HepG2 (cell line): Measurements from ENCODE around the gene PRR15L. TPM values are rescaled to one million over a fixed set of nuclear protein-coding genes. Genes with fewer than 3 reads are reported as not detected.
A peak's percentile ranks its signal among the peaks of the same experiment; 100 is the strongest.

Experiments
- ATAC-seq: fragments of 200-7000 bp; cut with Tn5 transposase; 3 replicates; pipeline ENCODE4 v1.9.1; 2020; ENCODE audit warnings: mild to moderate bottlenecking, moderate library complexity
- BruUV-seq: library from RNA; stranded (reverse); fragments of 400-500 nt; replicated peaks from 2 replicates; lab custom pipeline; 2021; lab: Mats Ljungman, UMichigan
- CTCF ChIA-PET: fragments of 300-600 bp; formaldehyde crosslinking; extraction: SDS; loops from one replicate; lab custom pipeline; 2021; ENCODE audit warnings: low total read pairs, inconsistent platforms, low intra/inter-chr PET ratio; lab: Yijun Ruan, JAX
- POLR2A ChIA-PET: fragments of 350-600 bp; sonication (Branson Sonifier 250); formaldehyde crosslinking; loops from one replicate; lab custom pipeline; 2020; ENCODE audit warnings: antibody characterized with exemption, inconsistent platforms; lab: Yijun Ruan, JAX
- DNase-seq: peaks from one replicate; pipeline ENCODE4 v3.0.0-alpha.2; 2015; ENCODE audit warnings: low spot score
- FAIRE-seq: peaks from 3 replicates; lab custom pipeline; 2011; peaks lifted over from hg19 to GRCh38; lab: Jason Lieb, UNC
- H2AFZ ChIP-seq: one replicate; pipeline ENCODE4 v1.6.1; 2011; ENCODE audit warnings: low read length, inconsistent platforms
- H3K27ac ChIP-seq: fragments of 300-600 bp; 3 replicates; pipeline ENCODE4 v1.8.0; 2011; ENCODE audit warnings: mixed run types, mild to moderate bottlenecking, mixed read lengths, low read length, inconsistent platforms; ENCODE audit not compliant: insufficient read depth; ENCODE audit errors: extremely low read length
- H3K27me3 ChIP-seq, 2 experiments: fragments of 200-600 bp in 1 of 2; 2 replicates in 1 of 2; 3 replicates in 1 of 2; pipeline versions ENCODE4 v1.6.0 to v1.8.0; 2011; ENCODE audit warnings: low read length in 2 of 2, mild to moderate bottlenecking in 2 of 2, moderate library complexity in 2 of 2, inconsistent platforms in 1 of 2; ENCODE audit not compliant: insufficient read depth in 2 of 2, control insufficient read depth in 1 of 2
- H3K36me3 ChIP-seq, 2 experiments: fragments of 200-600 bp in 1 of 2; replicated peaks in 1 of 2; 2 replicates in 1 of 2; 3 replicates in 1 of 2; pipeline versions ENCODE4 v1.5.1 to v1.8.0; 2011; ENCODE audit warnings: low read length in 2 of 2, inconsistent platforms in 1 of 2; ENCODE audit not compliant: insufficient read depth in 2 of 2, control insufficient read depth in 1 of 2
- H3K4me1 ChIP-seq: 2 replicates; pipeline ENCODE4 v1.5.1; 2012; ENCODE audit warnings: low read length, inconsistent platforms; ENCODE audit not compliant: insufficient read depth
- H3K4me2 ChIP-seq: 2 replicates; pipeline ENCODE4 v1.6.0; 2011; ENCODE audit warnings: low read depth, low read length, inconsistent platforms
- H3K4me3 ChIP-seq, 3 experiments: fragments of 200-600 bp in 1 of 3; sonication (generic), shearing (Covaris generic) in 1 of 3; replicated peaks in 1 of 3; 2 replicates each; pipeline ENCODE4 v1.5.1; 2011 to 2016; ENCODE audit warnings: low read length in 3 of 3, inconsistent platforms in 2 of 3, low read depth in 2 of 3, mild to moderate bottlenecking in 2 of 3, control low read depth in 1 of 3, mixed read lengths in 1 of 3; ENCODE audit not compliant: insufficient read depth in 1 of 3
- H3K79me2 ChIP-seq: one replicate; pipeline ENCODE4 v1.6.1; 2011; ENCODE audit warnings: low read length, inconsistent platforms; ENCODE audit not compliant: insufficient read depth
- H3K9ac ChIP-seq: 2 replicates; pipeline ENCODE4 v1.6.0; 2011; ENCODE audit warnings: mild to moderate bottlenecking, low read depth, low read length, inconsistent platforms; ENCODE audit not compliant: insufficient read depth
- H3K9me3 ChIP-seq: 2 replicates; pipeline ENCODE4 v1.5.1; 2012; ENCODE audit warnings: mild to moderate bottlenecking, low read length
- H4K20me1 ChIP-seq: 2 replicates; pipeline ENCODE4 v1.6.0; 2011; ENCODE audit warnings: inconsistent platforms, mild to moderate bottlenecking, low read length, moderate library complexity; ENCODE audit not compliant: insufficient read depth
- ZNF225 ChIP-seq: sonication (generic); formaldehyde crosslinking; IDR thresholded peaks from 2 replicates; pipeline ENCODE4 v1.4.0; 2020; ENCODE audit warnings: mild to moderate bottlenecking, missing genetic modification reagents
- WGBS: methylation state at CpG from one replicate; pipeline ENCODE4 v1.1.6; 2017; ENCODE audit warnings: low lambda C conversion rate; 5-methylcytosine and 5-hydroxymethylcytosine counted together
- in situ Hi-C: cut with HindIII; loops from 2 replicates; pipeline ENCODE4 v1.10.0; 2017; ENCODE audit warnings: low pct_unique_long_range_greater_than_20kb; ENCODE audit not compliant: extremely low pct_ligation_motif_present
- intact Hi-C: fragments of 100-400 bp; cut with micrococcal nuclease; formaldehyde crosslinking; loops from one replicate; pipeline ENCODE4 v1.10.0; 2022; ENCODE audit not compliant: unreplicated experiment
- polyA plus RNA-seq, 8 experiments: library from polyadenylated mRNA; depleted of rRNA in 3 of 8; stranded (reverse) in 7 of 8; unstranded in 1 of 8; fragments of >200 nt; fragmentation: Illumina TruSeq in 4 of 8; extraction: Trizol in 4 of 8; gene quantifications; 2 replicates each; pipeline versions ENCODE4 v1.2.1 to v1.2.3, GENCODE V29; 2011 to 2016; ENCODE audit warnings: low read depth in 4 of 8, missing spikeins in 1 of 8, mixed read lengths in 1 of 8; ENCODE audit not compliant: insufficient read depth in 1 of 8
- total RNA-seq, 5 experiments: library from RNA; depleted of rRNA; stranded (reverse); fragments of >200 nt; fragmentation: Illumina TruSeq; extraction: Trizol; gene quantifications; 2 replicates each; pipeline ENCODE4 v1.2.3, GENCODE V29; 2016; ENCODE audit warnings: low read depth in 1 of 5
- TF ChIP-seq, protein P1 (sequence below): sonication (generic); formaldehyde crosslinking; IDR thresholded peaks from 2 replicates; pipeline ENCODE4 v1.8.0; 2023; ENCODE audit warnings: mild to moderate bottlenecking, missing genetic modification reagents
- TF ChIP-seq, protein P2 (sequence below): sonication (generic); formaldehyde crosslinking; IDR thresholded peaks from 2 replicates; pipeline ENCODE4; 2020; ENCODE audit warnings: missing genetic modification reagents, mild to moderate bottlenecking, borderline replicate concordance

PRR15L gene
- total and polyA plus RNA-seq, 2 of the 13 experiments (the other 11 are each of a cell fraction or from before 2014, with no cell fraction given): 0.44 to 2.0 TPM

DNA sequence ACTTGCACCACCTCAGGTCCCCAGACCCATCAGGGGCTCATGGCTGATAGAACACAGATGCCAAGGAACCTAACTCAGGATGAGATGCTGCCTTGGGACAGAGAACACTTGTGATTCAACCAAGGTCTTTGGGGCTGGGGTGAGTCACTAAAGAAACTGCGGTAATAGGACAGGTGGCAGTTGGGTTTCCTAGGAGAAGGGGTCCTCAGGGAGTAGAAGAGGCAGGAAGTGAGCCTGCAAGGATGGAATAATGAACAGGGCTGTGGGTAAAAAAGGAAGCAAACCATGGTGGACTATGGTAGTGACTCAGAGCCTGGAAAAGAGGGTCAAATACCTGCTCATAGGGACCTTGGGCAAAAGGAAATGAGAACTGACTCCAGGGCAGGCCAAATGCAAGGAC lies 22.8 kb downstream of the PRR15L start:
- Histone ChIP-seq H3K4me2 (0 out of 2 replicates have a peak overlapping the region, but pooled peaks have one; percentile 28), H3K36me3 (no peaks in the 10 kb centered on the region), H3K4me1 (peaks cover 62% of the 10 kb centered on the region), H3K27me3 (no peaks in the 10 kb centered on the region), H3K27ac (peak overlapping the region; percentile 25), H2AFZ (no peak overlapping the region), H3K79me2 (no peaks in the 10 kb centered on the region), H3K9me3 (no peaks in the 10 kb centered on the region), H3K4me3 (no peak overlapping the region), H4K20me1 (no peaks in the 10 kb centered on the region), H3K9ac (no peak overlapping the region)
- POLR2A ChIA-PET: interaction anchor here (1.8 kb wide), 1 partner anchor 39 kb away, joined by 6 read pairs; the partner anchor contains the start of gene SP2
- no peak for TF ChIP-seq ZNF225 (CRISPR knock-in tag)
- TF ChIP-seq, protein P1, sequence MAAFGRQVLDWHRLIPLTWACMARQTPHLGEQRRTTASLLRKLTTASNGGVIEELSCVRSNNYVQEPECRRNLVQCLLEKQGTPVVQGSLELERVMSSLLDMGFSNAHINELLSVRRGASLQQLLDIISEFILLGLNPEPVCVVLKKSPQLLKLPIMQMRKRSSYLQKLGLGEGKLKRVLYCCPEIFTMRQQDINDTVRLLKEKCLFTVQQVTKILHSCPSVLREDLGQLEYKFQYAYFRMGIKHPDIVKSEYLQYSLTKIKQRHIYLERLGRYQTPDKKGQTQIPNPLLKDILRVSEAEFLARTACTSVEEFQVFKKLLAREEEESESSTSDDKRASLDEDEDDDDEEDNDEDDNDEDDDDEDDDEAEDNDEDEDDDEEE (CRISPR knock-in tag): 0 out of 2 replicates have a peak, but pooled peaks have one; percentile 5
- TF ChIP-seq, protein P2, sequence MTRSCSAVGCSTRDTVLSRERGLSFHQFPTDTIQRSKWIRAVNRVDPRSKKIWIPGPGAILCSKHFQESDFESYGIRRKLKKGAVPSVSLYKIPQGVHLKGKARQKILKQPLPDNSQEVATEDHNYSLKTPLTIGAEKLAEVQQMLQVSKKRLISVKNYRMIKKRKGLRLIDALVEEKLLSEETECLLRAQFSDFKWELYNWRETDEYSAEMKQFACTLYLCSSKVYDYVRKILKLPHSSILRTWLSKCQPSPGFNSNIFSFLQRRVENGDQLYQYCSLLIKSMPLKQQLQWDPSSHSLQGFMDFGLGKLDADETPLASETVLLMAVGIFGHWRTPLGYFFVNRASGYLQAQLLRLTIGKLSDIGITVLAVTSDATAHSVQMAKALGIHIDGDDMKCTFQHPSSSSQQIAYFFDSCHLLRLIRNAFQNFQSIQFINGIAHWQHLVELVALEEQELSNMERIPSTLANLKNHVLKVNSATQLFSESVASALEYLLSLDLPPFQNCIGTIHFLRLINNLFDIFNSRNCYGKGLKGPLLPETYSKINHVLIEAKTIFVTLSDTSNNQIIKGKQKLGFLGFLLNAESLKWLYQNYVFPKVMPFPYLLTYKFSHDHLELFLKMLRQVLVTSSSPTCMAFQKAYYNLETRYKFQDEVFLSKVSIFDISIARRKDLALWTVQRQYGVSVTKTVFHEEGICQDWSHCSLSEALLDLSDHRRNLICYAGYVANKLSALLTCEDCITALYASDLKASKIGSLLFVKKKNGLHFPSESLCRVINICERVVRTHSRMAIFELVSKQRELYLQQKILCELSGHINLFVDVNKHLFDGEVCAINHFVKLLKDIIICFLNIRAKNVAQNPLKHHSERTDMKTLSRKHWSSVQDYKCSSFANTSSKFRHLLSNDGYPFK (CRISPR knock-in tag): 0 out of 2 replicates have a peak, but pooled peaks have one; percentile 24
- FAIRE-seq (no peak), DNase-seq (no peak), ATAC-seq (no peak; the same call in 2 of the 3 replicates)
- CTCF ChIA-PET: no interaction called here
- in situ Hi-C loops (no loop called here), intact Hi-C loops (no loop called here)
- 100% methylated on average over 1 of the region's 1 CpG for WGBS
- BruUV-seq: no TSS peak
